Urinary bladder (tissue), 4 donors: Measurements from ENCODE around the gene ERG. TPM values are rescaled to one million over a fixed set of nuclear protein-coding genes. Genes with fewer than 3 reads are reported as not detected.

Experiments
- DNase-seq: peaks from one replicate; pipeline ENCODE4 v3.0.0-alpha.2; 2015; ENCODE audit errors: extremely low spot score
- H3K27ac ChIP-seq: one replicate; pipeline ENCODE4 v1.5.1; 2013; ENCODE audit warnings: low read depth, mild to moderate bottlenecking, moderate library complexity
- H3K36me3 ChIP-seq: one replicate; pipeline ENCODE4 v1.6.1; 2013; ENCODE audit warnings: mild to moderate bottlenecking, moderate library complexity; ENCODE audit not compliant: insufficient read depth
- H3K4me1 ChIP-seq: one replicate; pipeline ENCODE4 v1.6.1; 2013; ENCODE audit warnings: mild to moderate bottlenecking, moderate library complexity; ENCODE audit not compliant: insufficient read depth
- H3K4me3 ChIP-seq: one replicate; pipeline ENCODE4 v1.5.1; 2013; ENCODE audit warnings: low read depth, low read length
- WGBS: extraction: QIAGEN DNeasy Blood & Tissue Kit; methylation state at CpG from one replicate; pipeline ENCODE4 v1.1.7; 2013; 5-methylcytosine and 5-hydroxymethylcytosine counted together
- polyA plus RNA-seq: library from polyadenylated mRNA; stranded (reverse); fragments of 200-250 nt; gene quantifications from one replicate; pipeline ENCODE4 v1.2.3, GENCODE V29; 2013
- total RNA-seq: library from RNA; depleted of rRNA; stranded (reverse); fragments of >200 nt; gene quantifications from one replicate; pipeline ENCODE4 v1.2.3, GENCODE V29; 2014
- donor health status: healthy with polysubstance abuse.
- donor health status: healthy.

Gene ERG
- total and polyA plus RNA-seq, 2 donors: 13.5 to 17.1 TPM

GRCh38 chr21:38400195-38400919, 97.9 kb downstream of the ERG start:
- WGBS: 77% methylated on average over 13 of the region's 13 CpGs
- Histone ChIP-seq H3K4me1 (no peaks in the 10 kb centered on the region), H3K27ac (no peak overlapping the region), H3K4me3 (no peak overlapping the region), H3K36me3 (no peaks in the 10 kb centered on the region)
- no peak for DNase-seq

GRCh38 chr21:38399103-38399502, 99.2 kb downstream of the ERG start:
- no peak for DNase-seq
- 75% methylated on average over 3 of the region's 3 CpGs for WGBS
- no peak overlapping the region for H3K27ac ChIP-seq
- no peak overlapping the region for H3K4me3 ChIP-seq
- H3K36me3 ChIP-seq: no peaks in the 10 kb centered on the region
- H3K4me1 ChIP-seq: no peaks in the 10 kb centered on the region

- WGBS: 90% methylated on average over 1 of the region's 1 CpG
- H3K27ac ChIP-seq: no peak overlapping the region
- no peaks in the 10 kb centered on the region for H3K4me1 ChIP-seq
- no peak overlapping the region for H3K4me3 ChIP-seq
- DNase-seq: no peak
- no peaks in the 10 kb centered on the region for H3K36me3 ChIP-seq
Observed at GRCh38 chr21:38396325-38396724, 102.0 kb downstream of the ERG start.

- H3K27ac ChIP-seq: no peak overlapping the region
- H3K4me1 ChIP-seq: no peaks in the 10 kb centered on the region
- H3K36me3 ChIP-seq: no peaks in the 10 kb centered on the region
- H3K4me3 ChIP-seq: no peak overlapping the region
- WGBS: 58% methylated on average over 6 of the region's 6 CpGs
- DNase-seq: no peak
Observed at GRCh38 chr21:38395581-38395980, 102.7 kb downstream of the ERG start.

- Histone ChIP-seq H3K4me3 (no peak overlapping the region), H3K27ac (no peak overlapping the region), H3K36me3 (no peaks in the 10 kb centered on the region), H3K4me1 (no peaks in the 10 kb centered on the region)
- DNase-seq: no peak
- 57% methylated on average over 1 of the region's 1 CpG for WGBS
Observed at GRCh38 chr21:38392661-38393060, 105.6 kb downstream of the ERG start.

- H3K4me3 ChIP-seq: no peak overlapping the region
- H3K27ac ChIP-seq: no peak overlapping the region
- WGBS: 81% methylated on average over 5 of the region's 5 CpGs
- no peaks in the 10 kb centered on the region for H3K4me1 ChIP-seq
- no peaks in the 10 kb centered on the region for H3K36me3 ChIP-seq
- DNase-seq: no peak
Observed at GRCh38 chr21:38389896-38390295, 108.4 kb downstream of the ERG start.

- no peak overlapping the region for H3K27ac ChIP-seq
- no peaks in the 10 kb centered on the region for H3K36me3 ChIP-seq
- no peaks in the 10 kb centered on the region for H3K4me1 ChIP-seq
- H3K4me3 ChIP-seq: no peak overlapping the region
- no peak for DNase-seq
- WGBS: 91% methylated on average over 2 of the region's 2 CpGs
Observed at GRCh38 chr21:38389354-38389676, 109.0 kb downstream of the ERG start.

- DNase-seq: no peak
- WGBS: 87% methylated on average over 5 of the region's 5 CpGs
- no peaks in the 10 kb centered on the region for H3K4me1 ChIP-seq
- H3K27ac ChIP-seq: no peak overlapping the region
- no peak overlapping the region for H3K4me3 ChIP-seq
- no peaks in the 10 kb centered on the region for H3K36me3 ChIP-seq
Observed at GRCh38 chr21:38388647-38389353, 109.5 kb downstream of the ERG start.

- WGBS: 73% methylated on average over 1 of the region's 1 CpG
- Histone ChIP-seq H3K36me3 (no peaks in the 10 kb centered on the region), H3K27ac (no peak overlapping the region), H3K4me1 (no peaks in the 10 kb centered on the region), H3K4me3 (no peak overlapping the region)
- DNase-seq: no peak
Observed at GRCh38 chr21:38388203-38388602, 110.1 kb downstream of the ERG start.

GRCh38 chr21:38386967-38387366, 111.3 kb downstream of the ERG start:
- WGBS: 55% methylated on average over 4 of the region's 4 CpGs
- H3K36me3 ChIP-seq: no peaks in the 10 kb centered on the region
- DNase-seq: no peak
- H3K27ac ChIP-seq: no peak overlapping the region
- no peak overlapping the region for H3K4me3 ChIP-seq
- H3K4me1 ChIP-seq: no peaks in the 10 kb centered on the region

- Histone ChIP-seq H3K36me3 (no peaks in the 10 kb centered on the region), H3K4me3 (no peak overlapping the region), H3K27ac (no peak overlapping the region), H3K4me1 (no peaks in the 10 kb centered on the region)
- DNase-seq: no peak
- WGBS: 77% methylated on average over 7 of the region's 7 CpGs
Observed at GRCh38 chr21:38385427-38386175, 112.7 kb downstream of the ERG start.

- Histone ChIP-seq H3K4me1 (no peaks in the 10 kb centered on the region), H3K36me3 (no peaks in the 10 kb centered on the region), H3K4me3 (no peak overlapping the region), H3K27ac (no peak overlapping the region)
- WGBS: 62% methylated on average over 8 of the region's 8 CpGs
- no peak for DNase-seq
Observed at GRCh38 chr21:38384675-38385426, 113.4 kb downstream of the ERG start.

GRCh38 chr21:38384238-38384560, 114.1 kb downstream of the ERG start:
- Histone ChIP-seq H3K4me3 (no peak overlapping the region), H3K36me3 (no peaks in the 10 kb centered on the region), H3K4me1 (no peaks in the 10 kb centered on the region), H3K27ac (no peak overlapping the region)
- DNase-seq: no peak
- 55% methylated on average over 8 of the region's 8 CpGs for WGBS
